SK-N-MC (cell line): Measurements from ENCODE around the gene LRRFIP1.

Experiments used
- EZH2 ChIP-seq: fragments of 200-600 bp; sonication (generic); IDR thresholded peaks from one replicate; pipeline ENCODE4 v1.6.1; 2017; ENCODE audit warnings: antibody characterized with exemption
- FOXP2 ChIP-seq: optimal IDR thresholded peaks from 2 replicates; pipeline ENCODE3; 2011; ENCODE audit warnings: mild to moderate bottlenecking, moderate library complexity; ENCODE audit not compliant: insufficient read depth; ENCODE audit errors: extremely low read length, control extremely low read depth
- POLR2AphosphoS5 ChIP-seq: IDR thresholded peaks from 2 replicates; pipeline ENCODE4 v1.6.1; 2012; ENCODE audit warnings: mild to moderate bottlenecking, low read depth, low read length, borderline replicate concordance

GRCh38 chr2:237629739-237630138, 2.4 kb downstream of the LRRFIP1 start:
- TF ChIP-seq EZH2 = no peak
- no peak for TF ChIP-seq POLR2AphosphoS5
- TF ChIP-seq FOXP2 = no peak
